ENCODE results near the gene ABHD17B. TPM values are rescaled to one million over a fixed set of nuclear protein-coding genes. Genes with fewer than 3 reads are reported as not detected.
"Not testable (repeated sequence)": the region's sequence is repeated elsewhere in the genome, so short reads cannot be mapped to it uniquely, and the experiment has no call there.

The ABHD17B gene
- total RNA-seq, result 10 to 100 TPM; 15.4 to 16.2 TPM

- ATAC-seq (replicated peaks in 1 of 2), result peak; percentile 92 to 93
- H3K4me1 Mint-ChIP-seq (ENCODE audit: low read depth), result peaks cover 67% of the 10 kb centered on the region
- DNase-seq, result peak; percentile 96 to 99
- no peaks in the 10 kb centered on the region for H3K9me3 Mint-ChIP-seq
- H3K27me3 Mint-ChIP-seq (ENCODE audit: low read depth), result no peaks in the 10 kb centered on the region
- H3K36me3 Mint-ChIP-seq (ENCODE audit: insufficient read depth in 2 of 2), result peaks cover 1 to 4% of the 10 kb centered on the region in 2 donors
- peak within 1 kb of the TSS; percentile 92 to 100 for H3K4me3 Mint-ChIP-seq
- peak within 1 kb of the TSS; percentile 97 for H3K27ac Mint-ChIP-seq
Measured at GRCh38 chr9:71911061-71911907, at the start of gene ABHD17B, which contains the start of gene C9orf85. ABHD17B (minus strand) TSS chr9:71911193; CDS start chr9:71875080, 36,113 bp downstream. C9orf85 (plus strand) TSS chr9:71911639; CDS start chr9:71911735, 96 bp downstream.

GRCh38 chr9:71955300-71955915 lies 44.4 kb upstream of the ABHD17B start:
- H3K9me3 Mint-ChIP-seq, result no peaks in the 10 kb centered on the region
- no peak overlapping the region for H3K4me3 Mint-ChIP-seq
- ATAC-seq (replicated peaks in 1 of 2), result no peak
- no peaks in the 10 kb centered on the region for H3K36me3 Mint-ChIP-seq (ENCODE audit: insufficient read depth in 2 of 2)
- no peak for DNase-seq
- H3K27me3 Mint-ChIP-seq (ENCODE audit: low read depth), result no peaks in the 10 kb centered on the region
- H3K4me1 Mint-ChIP-seq (ENCODE audit: low read depth), result peaks cover 5% of the 10 kb centered on the region
- H3K27ac Mint-ChIP-seq, result no peak overlapping the region

GRCh38 chr9:71954652-71955051 lies 43.7 kb upstream of the ABHD17B start:
- H3K4me1 Mint-ChIP-seq (ENCODE audit: low read depth); H3K36me3 Mint-ChIP-seq (ENCODE audit: insufficient read depth in 2 of 2); H3K27ac Mint-ChIP-seq; DNase-seq; H3K27me3 Mint-ChIP-seq (ENCODE audit: low read depth); ATAC-seq (replicated peaks in 1 of 2); H3K4me3 Mint-ChIP-seq; H3K9me3 Mint-ChIP-seq: not testable (repeated sequence)

DNA sequence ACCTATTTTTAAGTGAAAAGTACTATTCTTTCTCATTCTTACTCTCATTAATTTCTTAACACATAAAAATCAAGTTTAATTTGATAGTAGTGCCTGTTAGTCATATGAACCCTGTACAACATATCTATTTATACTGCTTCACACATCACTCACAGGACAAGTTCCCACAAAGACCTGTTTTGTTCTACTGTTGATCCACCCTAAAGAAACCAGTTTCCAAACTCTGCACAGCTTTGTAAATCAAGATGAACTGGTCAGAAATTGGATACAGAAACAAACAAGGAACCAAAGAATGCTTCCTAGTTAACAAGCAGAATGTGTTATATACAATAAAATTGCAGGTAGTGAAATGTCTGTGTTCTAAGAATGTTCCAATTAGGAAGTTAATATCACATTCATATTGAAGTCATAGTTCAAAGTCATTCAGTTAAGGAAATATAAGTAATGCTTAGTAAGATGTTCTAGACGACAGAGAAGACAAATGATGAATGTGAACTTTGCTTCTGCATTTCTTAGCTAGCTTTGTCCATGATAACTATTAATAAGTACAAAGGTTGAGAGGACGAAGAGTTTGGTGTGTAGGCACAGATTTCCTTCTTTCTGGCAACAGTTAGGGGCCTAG lies 33.9 kb upstream of the ABHD17B start:
- H3K36me3 Mint-ChIP-seq (ENCODE audit: insufficient read depth in 2 of 2), result no peaks in the 10 kb centered on the region
- ATAC-seq (replicated peaks in 1 of 2) (no peak), DNase-seq (no peak)
- H3K4me1 Mint-ChIP-seq (ENCODE audit: low read depth), result no peaks in the 10 kb centered on the region
- no peak overlapping the region for H3K27ac Mint-ChIP-seq
- H3K9me3 Mint-ChIP-seq, result no peaks in the 10 kb centered on the region
- no peak overlapping the region for H3K4me3 Mint-ChIP-seq
- no peaks in the 10 kb centered on the region for H3K27me3 Mint-ChIP-seq (ENCODE audit: low read depth)

DNA sequence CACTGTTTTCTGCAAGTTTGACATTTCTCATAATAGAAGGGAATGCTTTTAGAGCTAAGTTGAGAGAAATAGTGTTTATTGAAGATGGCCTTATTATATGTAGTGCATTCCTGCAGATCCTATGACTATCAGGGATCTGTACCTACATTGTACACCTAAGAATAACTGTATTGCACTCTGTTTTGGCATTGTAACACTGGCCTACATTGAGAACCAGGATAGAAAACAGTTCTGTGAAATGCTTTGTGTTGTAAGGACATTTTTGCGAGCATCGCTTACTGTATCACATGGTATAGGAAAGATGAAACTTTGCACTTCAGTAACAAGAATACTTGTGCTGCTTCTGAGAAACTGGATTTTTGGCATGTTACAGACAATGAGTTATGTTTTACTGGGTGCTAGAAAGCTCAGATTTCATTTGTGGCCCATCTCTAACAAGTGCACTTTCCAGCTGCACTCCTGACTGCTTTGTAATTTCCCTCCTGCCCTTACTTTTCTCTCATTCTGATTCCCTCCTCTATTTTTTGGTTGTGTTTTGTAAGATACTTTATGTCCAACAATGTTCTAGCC lies 31.1 kb upstream of the ABHD17B start:
- DNase-seq (no peak), ATAC-seq (replicated peaks in 1 of 2) (no peak)
- H3K4me1 Mint-ChIP-seq (ENCODE audit: low read depth), result peaks cover 5% of the 10 kb centered on the region
- no peaks in the 10 kb centered on the region for H3K9me3 Mint-ChIP-seq
- no peaks in the 10 kb centered on the region for H3K36me3 Mint-ChIP-seq (ENCODE audit: insufficient read depth in 2 of 2)
- no peak overlapping the region for H3K4me3 Mint-ChIP-seq
- H3K27ac Mint-ChIP-seq, result no peak overlapping the region
- H3K27me3 Mint-ChIP-seq (ENCODE audit: low read depth), result no peaks in the 10 kb centered on the region

- Mint-ChIP-seq H3K27ac (no peak overlapping the region), H3K9me3 (no peaks in the 10 kb centered on the region), H3K36me3 (ENCODE audit: insufficient read depth in 2 of 2) (no peaks in the 10 kb centered on the region), H3K27me3 (ENCODE audit: low read depth) (no peaks in the 10 kb centered on the region), H3K4me3 (no peak overlapping the region), H3K4me1 (ENCODE audit: low read depth) (peaks cover 6% of the 10 kb centered on the region)
- no peak for ATAC-seq (replicated peaks in 1 of 2)
- DNase-seq, result no peak
Measured at GRCh38 chr9:71941060-71941568, 30.1 kb upstream of the ABHD17B start.

GRCh38 chr9:71937898-71938297 lies 26.9 kb upstream of the ABHD17B start:
- no peak for ATAC-seq (replicated peaks in 1 of 2)
- H3K27me3 Mint-ChIP-seq (ENCODE audit: low read depth), result no peaks in the 10 kb centered on the region
- H3K9me3 Mint-ChIP-seq, result no peaks in the 10 kb centered on the region
- H3K36me3 Mint-ChIP-seq (ENCODE audit: insufficient read depth in 2 of 2), result peaks cover 0 to under 1% of the 10 kb centered on the region in 2 donors
- no peak overlapping the region for H3K4me3 Mint-ChIP-seq
- DNase-seq, result no peak
- peaks cover 6% of the 10 kb centered on the region for H3K4me1 Mint-ChIP-seq (ENCODE audit: low read depth)
- no peak overlapping the region for H3K27ac Mint-ChIP-seq

- Mint-ChIP-seq H3K4me3 (no peak overlapping the region), H3K4me1 (ENCODE audit: low read depth) (peaks cover 6% of the 10 kb centered on the region), H3K36me3 (ENCODE audit: insufficient read depth in 2 of 2) (peaks cover 0 to 5% of the 10 kb centered on the region in 2 donors), H3K27ac (no peak overlapping the region), H3K9me3 (no peaks in the 10 kb centered on the region), H3K27me3 (ENCODE audit: low read depth) (no peaks in the 10 kb centered on the region)
- no peak for ATAC-seq (replicated peaks in 1 of 2)
- no peak for DNase-seq
Measured at GRCh38 chr9:71937070-71937625, 26.2 kb upstream of the ABHD17B start.

DNA sequence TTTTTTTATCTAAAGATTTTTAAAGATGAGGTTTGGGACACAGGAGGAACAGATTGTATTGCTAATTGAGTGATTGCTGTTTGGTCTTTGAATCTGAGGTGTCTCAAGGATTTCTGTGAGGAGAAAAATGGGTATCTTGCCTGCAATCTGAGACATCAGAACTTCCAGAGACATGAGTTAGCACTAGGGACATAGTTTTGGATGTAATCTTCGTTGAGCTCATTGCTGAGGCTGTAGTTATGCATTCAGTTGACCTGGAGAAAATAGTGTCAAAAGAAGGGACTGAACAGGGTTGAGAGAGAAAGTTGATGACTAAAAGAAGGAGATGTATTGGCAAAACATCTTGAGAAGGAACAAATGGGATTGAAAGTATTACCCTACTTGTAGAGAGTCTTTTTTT lies 25.1 kb upstream of the ABHD17B start:
- no peak overlapping the region for H3K4me3 Mint-ChIP-seq
- peaks cover 6% of the 10 kb centered on the region for H3K4me1 Mint-ChIP-seq (ENCODE audit: low read depth)
- no peaks in the 10 kb centered on the region for H3K9me3 Mint-ChIP-seq
- no peaks in the 10 kb centered on the region for H3K27me3 Mint-ChIP-seq (ENCODE audit: low read depth)
- no peak overlapping the region for H3K27ac Mint-ChIP-seq
- H3K36me3 Mint-ChIP-seq (ENCODE audit: insufficient read depth in 2 of 2), result peaks cover 0 to 5% of the 10 kb centered on the region in 2 donors
- ATAC-seq (replicated peaks in 1 of 2) (no peak), DNase-seq (no peak)

- Mint-ChIP-seq H3K9me3 (no peaks in the 10 kb centered on the region), H3K36me3 (ENCODE audit: insufficient read depth in 2 of 2) (peaks cover 0 to 5% of the 10 kb centered on the region in 2 donors), H3K27ac (no peak overlapping the region), H3K27me3 (ENCODE audit: low read depth) (no peaks in the 10 kb centered on the region), H3K4me3 (no peak overlapping the region), H3K4me1 (ENCODE audit: low read depth) (no peaks in the 10 kb centered on the region)
- DNase-seq (no peak), ATAC-seq (replicated peaks in 1 of 2) (no peak)
Measured at GRCh38 chr9:71931166-71931565, 20.2 kb upstream of the ABHD17B start.

DNA sequence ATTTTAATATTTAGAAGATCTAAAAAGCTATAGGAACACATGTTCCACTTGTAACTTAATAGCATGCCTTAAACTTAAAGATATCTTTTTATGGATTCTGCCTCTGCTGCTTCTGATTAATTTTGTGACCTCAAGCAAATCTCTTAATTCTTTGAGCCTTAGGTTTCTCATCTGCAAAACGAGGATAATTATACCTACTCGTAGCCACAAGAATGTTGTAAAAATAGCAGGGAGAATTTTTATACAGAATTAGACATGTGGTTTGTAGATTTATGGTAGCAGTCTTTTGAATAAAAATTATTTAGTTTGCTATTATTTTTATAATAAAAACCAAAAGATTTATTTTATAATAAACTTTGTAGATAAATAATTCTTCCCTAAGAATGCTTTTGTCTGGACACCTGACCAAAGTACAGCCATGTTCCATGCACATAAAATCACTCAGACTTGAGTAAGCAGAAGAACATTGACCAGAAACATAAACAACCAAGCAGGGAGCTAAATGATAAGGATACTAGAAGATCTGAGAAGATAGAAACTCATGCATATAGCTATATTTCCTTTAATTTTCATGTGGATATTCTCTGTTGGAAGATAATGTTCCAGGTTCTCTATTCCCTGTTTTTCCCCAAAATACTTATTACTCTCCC lies 18.9 kb upstream of the ABHD17B start:
- peaks cover 0 to 5% of the 10 kb centered on the region in 2 donors for H3K36me3 Mint-ChIP-seq (ENCODE audit: insufficient read depth in 2 of 2)
- no peak for ATAC-seq (replicated peaks in 1 of 2)
- no peaks in the 10 kb centered on the region for H3K9me3 Mint-ChIP-seq
- H3K4me1 Mint-ChIP-seq (ENCODE audit: low read depth), result no peaks in the 10 kb centered on the region
- no peaks in the 10 kb centered on the region for H3K27me3 Mint-ChIP-seq (ENCODE audit: low read depth)
- DNase-seq, result no peak
- H3K27ac Mint-ChIP-seq, result no peak overlapping the region
- H3K4me3 Mint-ChIP-seq, result no peak overlapping the region

GRCh38 chr9:71929223-71929622 lies 18.2 kb upstream of the ABHD17B start:
- H3K4me1 Mint-ChIP-seq (ENCODE audit: low read depth), result no peaks in the 10 kb centered on the region
- H3K4me3 Mint-ChIP-seq, result no peak overlapping the region
- H3K27me3 Mint-ChIP-seq (ENCODE audit: low read depth), result no peaks in the 10 kb centered on the region
- ATAC-seq (replicated peaks in 1 of 2) (no peak), DNase-seq (no peak)
- no peaks in the 10 kb centered on the region for H3K9me3 Mint-ChIP-seq
- peaks cover 0 to 5% of the 10 kb centered on the region in 2 donors for H3K36me3 Mint-ChIP-seq (ENCODE audit: insufficient read depth in 2 of 2)
- H3K27ac Mint-ChIP-seq, result no peak overlapping the region

All from activated T-cell treated with anti-CD3 and anti-CD28 coated beads, Interleukin-2, amount 50 U/mL, for 72 hours (primary cell).